Measurements from ENCODE around the gene EVA1B.

Gene EVA1B
- 5.1 to 24.8 (median 10.8) reads per million in 17 experiments for total RNA-seq

- peak; percentile 45 to 81 (median 66) for DNase-seq
These were observed at the start of gene EVA1B for GRCh38 chr1:36323636-36324352. Gene EVA1B (minus strand): TSS chr1:36323645. CDS start chr1:36323037, 608 bp downstream.

- no peak for DNase-seq
These were observed 49.2 kb upstream of the EVA1B start for GRCh38 chr1:36372617-36373016.

- peak; percentile 73 to 86 (median 84) for DNase-seq
These were observed 45.8 kb upstream of the EVA1B start for GRCh38 chr1:36369061-36369861.

GRCh38 chr1:36367798-36368197 lies 44.4 kb upstream of the EVA1B start:
- no peak for DNase-seq

- no peak for DNase-seq
These were observed 43.6 kb upstream of the EVA1B start for GRCh38 chr1:36367066-36367465.

- peak; percentile 68 to 86 (median 82) for DNase-seq
These were observed 42.7 kb upstream of the EVA1B start for GRCh38 chr1:36366091-36366661.

- peak; percentile 77 to 93 (median 86) for DNase-seq
These were observed 41.9 kb upstream of the EVA1B start for GRCh38 chr1:36365381-36365780.

GRCh38 chr1:36359911-36360550 lies 36.6 kb upstream of the EVA1B start:
- peak in 3 of 4 experiments; percentile 55 to 69 (median 64) for DNase-seq

GRCh38 chr1:36359383-36359782 lies 35.9 kb upstream of the EVA1B start:
- DNase-seq, result no peak

- no peak for DNase-seq
These were observed 35.2 kb upstream of the EVA1B start for GRCh38 chr1:36358514-36359084.

- no peak for DNase-seq
These were observed 32.4 kb upstream of the EVA1B start for GRCh38 chr1:36355811-36356210.

- DNase-seq, result no peak
These were observed 31.0 kb upstream of the EVA1B start for GRCh38 chr1:36354486-36354885.

GRCh38 chr1:36352910-36353878 lies 29.7 kb upstream of the EVA1B start:
- DNase-seq, result no peak

- DNase-seq, result no peak
These were observed 28.9 kb upstream of the EVA1B start for GRCh38 chr1:36352125-36352909.

GRCh38 chr1:36351227-36351977 lies 28.0 kb upstream of the EVA1B start:
- DNase-seq, result peak; percentile 36 to 69 (median 46)

GRCh38 chr1:36350659-36351226 lies 27.3 kb upstream of the EVA1B start:
- peak; percentile 59 to 75 (median 67) for DNase-seq

GRCh38 chr1:36349839-36350238 lies 26.4 kb upstream of the EVA1B start:
- no peak for DNase-seq

GRCh38 chr1:36349241-36349671 lies 25.8 kb upstream of the EVA1B start:
- DNase-seq, result peak; percentile 25 to 58 (median 57)

GRCh38 chr1:36346741-36347370 lies 23.4 kb upstream of the EVA1B start:
- no peak for DNase-seq
